ENCODE measurements around the gene CNKSR1.
A peak's percentile ranks its signal among the peaks of the same experiment; 100 is the strongest.

The CNKSR1 gene

DNA sequence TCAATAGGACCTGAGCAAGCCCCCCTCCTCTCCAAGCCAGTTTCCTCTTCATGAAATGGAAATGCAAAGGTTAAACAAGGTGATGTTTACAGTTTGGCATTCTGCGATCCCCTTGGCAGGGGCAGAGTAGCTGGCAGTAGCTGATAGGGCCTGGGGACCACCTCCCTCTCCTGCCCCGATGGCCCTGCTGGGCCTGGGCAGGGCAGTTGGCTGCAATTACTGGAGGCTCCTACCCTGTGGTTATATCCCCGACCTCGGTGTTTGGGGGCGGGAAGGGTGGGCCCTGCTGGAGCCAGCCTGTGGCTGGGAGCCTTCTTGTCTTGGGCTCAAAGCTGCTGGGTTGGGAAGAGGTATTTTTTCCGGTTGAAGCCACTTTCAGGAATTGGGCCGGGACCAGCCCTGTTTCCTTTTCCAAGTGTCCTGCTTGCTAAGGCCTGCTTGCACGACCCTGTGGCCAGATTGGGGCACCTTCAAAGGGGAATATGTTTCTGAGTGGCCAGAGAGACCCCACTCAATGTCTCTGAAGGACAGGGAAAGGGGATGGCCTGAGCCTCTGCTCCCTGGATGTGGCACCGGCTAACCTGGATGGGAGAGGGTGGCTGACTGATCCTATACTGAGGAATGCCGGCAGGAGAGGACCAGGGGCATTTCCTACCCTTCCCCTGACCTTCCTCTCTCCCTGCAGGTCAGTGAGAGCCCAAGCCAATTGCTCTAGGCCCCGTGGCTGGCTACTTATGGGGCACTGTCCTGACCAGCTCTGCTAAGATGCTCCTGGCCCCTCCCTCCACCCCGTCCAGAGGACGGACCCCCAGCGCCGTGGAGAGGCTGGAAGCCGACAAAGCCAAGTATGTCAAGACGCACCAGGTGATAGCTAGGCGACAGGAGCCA, 16.5 kb upstream of the CNKSR1 start:
- no peak for DNase-seq

DNA sequence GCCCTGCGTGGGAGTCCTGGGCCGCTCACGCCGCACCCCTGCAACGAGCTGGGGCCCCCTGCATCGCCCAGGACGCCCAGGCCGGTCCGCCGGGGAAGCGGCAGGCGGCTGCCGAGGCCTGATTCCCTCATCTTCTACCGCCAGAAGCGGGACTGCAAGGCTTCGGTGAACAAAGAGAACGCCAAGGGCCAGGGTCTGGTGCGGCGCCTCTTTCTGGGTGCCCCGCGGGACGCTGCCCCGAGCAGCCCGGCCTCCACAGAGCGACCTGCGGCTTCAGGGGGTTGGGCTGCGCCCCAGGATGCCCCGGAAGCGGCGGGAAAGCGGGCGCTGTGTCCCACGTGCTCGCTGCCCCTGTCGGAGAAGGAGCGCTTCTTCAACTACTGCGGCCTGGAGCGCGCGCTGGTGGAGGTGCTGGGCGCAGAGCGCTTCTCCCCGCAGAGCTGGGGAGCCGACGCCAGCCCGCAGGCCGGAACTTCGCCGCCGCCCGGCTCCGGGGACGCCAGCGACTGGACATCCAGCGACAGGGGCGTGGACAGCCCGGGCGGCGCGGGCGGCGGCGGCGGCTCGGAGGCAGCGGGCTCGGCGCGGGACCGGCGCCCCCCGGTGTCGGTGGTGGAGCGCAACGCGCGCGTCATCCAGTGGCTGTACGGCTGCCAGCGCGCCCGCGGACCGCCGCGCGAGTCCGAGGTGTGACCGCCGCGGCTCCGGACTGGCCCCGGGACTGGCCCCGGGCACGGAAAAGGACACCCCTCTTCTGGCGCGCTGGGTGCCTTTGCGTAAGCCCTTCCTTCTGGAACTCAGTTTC, 15.7 kb upstream of the CNKSR1 start:
- peak; percentile 31 for DNase-seq

DNA sequence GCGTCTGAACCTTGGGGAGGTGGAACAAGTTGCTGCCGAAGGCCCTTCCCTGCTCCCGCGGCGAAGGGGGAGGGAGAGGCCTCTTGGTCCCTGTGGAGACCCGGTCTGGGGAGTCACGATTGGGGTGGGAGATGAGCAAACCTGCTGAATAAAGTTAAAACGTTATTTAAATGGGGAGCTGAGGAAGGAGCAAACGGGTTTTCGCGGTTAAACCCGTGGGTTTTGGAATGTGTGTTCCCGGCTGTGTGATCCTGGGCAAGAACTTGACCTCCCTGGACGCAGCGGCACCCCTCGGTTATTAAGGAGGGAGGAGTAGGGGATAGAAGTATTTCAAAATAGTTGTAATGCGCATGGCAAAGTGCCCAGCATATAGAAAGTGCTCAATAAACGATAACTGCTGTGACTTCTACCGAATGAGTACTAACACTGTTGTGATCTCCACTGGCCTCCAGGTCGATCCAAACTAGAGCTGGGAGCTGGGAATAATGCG, 15.0 kb upstream of the CNKSR1 start:
- DNase-seq = no peak

DNA sequence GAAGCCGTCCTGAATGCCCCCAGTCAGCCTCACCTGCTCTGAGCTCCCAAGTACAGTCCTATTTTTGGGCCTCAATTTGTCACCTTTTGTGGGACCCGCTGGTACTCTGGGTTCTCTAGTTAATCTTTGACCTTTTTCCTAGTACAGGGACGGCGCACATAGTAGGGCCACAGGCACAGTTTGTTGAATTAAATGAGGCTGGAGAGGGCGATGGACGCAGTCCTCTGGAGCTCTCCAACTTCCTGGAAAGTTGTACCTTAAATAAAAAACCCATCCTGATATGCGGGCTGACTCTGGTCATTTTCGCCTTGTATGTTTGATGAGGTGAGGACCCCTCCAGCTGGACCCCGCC, 13.6 kb upstream of the CNKSR1 start:
- DNase-seq = no peak

DNA sequence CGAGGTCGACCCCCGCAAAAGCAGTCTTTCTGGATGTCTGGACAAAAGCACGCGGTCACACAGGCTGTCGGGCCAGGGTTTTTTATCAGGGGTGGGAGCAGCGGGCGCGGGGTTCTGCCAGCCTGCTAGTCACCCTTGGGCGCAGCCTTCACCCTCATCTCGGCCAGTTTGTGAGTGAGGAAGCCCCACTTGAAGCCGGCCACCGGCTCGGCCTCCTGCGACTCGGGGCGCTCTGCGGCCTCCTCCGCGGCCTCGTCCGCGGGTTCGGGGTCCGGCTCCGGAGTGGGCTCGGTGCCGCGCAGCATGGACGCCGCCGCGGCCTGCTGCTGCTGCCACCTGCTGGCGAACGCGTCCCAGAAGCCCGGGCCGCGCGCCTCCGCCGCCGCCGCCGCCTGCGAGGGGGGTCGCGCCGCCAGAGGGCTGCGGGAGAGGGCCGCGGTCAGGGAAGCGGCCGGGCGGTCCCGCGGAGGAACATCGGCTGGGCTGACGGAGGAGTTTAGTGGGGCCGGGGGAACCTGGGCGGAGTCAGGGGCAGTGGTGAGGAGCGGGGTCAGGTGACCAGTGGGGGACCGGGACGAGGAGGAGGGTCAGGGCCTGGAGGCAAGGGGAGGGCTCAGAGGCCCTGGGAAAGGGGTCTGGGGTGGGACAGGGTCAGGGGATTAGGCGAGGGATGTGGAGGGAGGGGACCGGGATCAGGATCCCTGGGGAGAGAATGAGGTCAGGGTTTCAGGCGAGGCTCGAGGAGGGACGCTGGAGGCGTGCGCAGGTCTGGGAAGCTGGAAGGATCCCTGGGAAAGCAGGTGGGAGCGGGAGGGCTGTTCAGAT, 13.0 kb upstream of the CNKSR1 start:
- DNase-seq = peak; percentile 60

DNA sequence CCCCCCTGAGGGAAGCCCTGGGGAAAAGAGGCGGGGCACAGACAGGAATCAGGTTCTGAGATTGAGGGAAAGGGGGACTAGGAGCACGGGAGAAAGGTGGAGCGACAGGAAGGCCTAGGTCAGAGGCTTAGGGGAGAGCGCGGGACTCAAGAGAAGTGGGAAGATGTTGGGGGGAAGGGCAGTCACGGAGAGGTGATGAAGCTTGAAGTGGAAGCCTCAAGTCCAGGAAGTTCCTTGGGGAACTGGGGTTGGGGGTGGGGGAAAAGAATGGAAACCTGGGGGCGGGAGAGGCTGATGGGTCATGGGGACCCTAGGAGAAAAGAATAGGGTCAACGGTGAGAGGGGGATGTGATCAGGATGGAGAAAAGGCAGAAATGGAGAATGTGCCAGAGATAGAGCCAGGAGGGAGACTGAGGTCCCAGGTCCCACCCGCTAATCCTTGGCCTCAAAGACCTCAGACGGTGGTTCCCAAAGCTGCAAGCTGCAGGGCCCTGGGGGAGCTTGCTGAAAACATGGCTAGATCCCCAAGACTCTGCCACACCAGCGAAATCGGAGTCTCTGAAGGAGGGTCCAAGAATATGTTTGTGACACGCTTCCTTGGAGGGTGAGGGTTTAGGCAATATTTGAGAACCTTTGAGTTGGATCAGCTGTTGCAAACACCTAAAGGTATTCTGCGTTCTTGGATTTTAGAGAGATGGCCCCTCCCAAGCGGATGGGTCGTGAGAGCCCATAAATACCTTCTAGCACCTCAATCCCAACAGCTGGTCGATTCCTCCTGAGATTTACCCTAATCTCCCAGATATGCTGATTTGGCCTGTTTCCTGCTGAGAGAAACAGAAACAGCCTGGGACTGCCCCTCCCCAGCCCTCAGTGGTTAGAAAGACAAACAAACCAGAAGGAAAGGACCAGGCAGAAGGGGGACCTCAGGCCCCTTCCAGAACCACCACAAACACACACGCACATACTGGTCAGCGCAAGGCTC, 12.1 kb upstream of the CNKSR1 start:
- DNase-seq = no peak

GRCh38 chr1:26166719-26167281, 10.5 kb upstream of the CNKSR1 start:
- peak; percentile 11 for DNase-seq

DNA sequence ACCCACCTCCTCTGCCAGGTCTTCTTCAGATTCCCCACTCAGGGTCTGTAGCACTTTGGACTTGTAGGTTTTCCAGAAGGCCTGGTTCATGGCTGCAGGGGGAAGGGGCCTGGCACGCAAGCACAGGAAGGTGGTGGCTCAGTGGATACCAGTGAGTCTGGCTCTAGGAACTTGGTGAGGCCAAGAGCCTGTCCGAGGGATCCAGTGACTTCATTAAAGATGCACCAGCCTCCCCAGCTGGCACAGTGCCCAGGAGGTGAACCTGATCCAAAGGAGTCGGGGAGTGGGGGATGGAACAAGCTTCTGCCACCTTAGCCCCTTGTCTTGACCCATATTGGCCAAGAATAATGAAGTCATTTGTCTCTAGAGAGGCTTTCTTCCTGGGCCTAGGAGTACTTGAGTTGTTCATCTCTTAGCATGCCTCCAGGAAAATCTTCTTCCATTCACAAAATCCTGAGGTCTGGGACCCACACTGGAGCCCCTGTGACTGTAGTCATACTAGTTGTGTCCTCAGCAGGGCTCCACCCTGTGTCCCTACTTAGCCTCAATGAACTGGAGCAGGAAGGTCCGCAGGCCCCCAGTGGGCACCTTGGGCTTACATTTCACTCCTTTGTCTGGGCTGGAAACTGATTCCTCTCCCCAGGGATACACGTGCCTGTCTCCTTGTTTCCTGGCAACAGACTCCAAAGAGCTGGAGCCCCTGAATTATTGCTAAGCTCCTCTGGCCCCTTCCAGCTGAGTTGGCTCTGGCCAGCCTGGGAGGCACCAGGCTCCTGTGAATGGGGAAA, 8.7 kb upstream of the CNKSR1 start, which contains the start of gene C1orf232:
Gene C1orf232 (minus strand): TSS at position 554 of the 788 bp plus-strand sequence. CDS start 464 bp downstream, at position 90.
- no peak for DNase-seq

DNA sequence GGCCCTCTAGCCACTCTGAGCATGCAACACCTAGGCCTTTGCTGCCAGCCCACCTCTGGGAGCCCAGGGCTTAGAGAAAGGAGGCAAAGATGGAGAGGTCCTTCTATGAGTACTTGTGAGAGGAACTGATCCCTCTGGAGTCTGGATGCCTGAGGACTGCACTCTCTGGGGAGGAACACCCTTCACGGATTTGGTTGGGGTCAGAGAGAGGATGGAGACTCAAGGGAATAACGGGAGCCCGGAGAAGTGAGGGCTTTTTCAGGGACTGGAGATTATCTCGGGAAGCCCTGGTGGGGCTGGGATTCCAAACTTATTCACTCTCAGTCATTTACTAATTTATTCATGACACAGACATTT, 8.1 kb upstream of the CNKSR1 start:
- DNase-seq = no peak

- peak; percentile 92 for DNase-seq
These were observed 7.4 kb upstream of the CNKSR1 start, which contains the start of gene ZNF593 for GRCh38 chr1:26169669-26170471. TSS of gene ZNF593 (plus strand) at chr1:26169908. CDS start at chr1:26169984, 76 bp downstream.

DNA sequence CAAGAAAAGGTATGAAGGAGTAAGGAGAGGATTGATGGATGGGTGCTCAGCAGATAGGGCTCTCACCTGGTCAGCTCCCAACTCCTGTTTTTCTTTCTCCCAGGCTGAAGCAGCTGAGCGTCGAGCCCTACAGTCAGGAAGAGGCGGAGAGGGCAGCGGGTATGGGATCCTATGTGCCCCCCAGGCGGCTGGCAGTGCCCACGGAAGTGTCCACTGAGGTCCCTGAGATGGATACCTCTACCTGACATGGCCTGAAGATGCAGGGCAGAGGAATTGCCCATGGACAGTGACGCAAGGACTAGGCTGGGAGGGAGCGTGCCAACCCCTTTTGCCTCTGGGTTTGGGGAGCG, 6.8 kb upstream of the CNKSR1 start:
- no peak for DNase-seq

DNA sequence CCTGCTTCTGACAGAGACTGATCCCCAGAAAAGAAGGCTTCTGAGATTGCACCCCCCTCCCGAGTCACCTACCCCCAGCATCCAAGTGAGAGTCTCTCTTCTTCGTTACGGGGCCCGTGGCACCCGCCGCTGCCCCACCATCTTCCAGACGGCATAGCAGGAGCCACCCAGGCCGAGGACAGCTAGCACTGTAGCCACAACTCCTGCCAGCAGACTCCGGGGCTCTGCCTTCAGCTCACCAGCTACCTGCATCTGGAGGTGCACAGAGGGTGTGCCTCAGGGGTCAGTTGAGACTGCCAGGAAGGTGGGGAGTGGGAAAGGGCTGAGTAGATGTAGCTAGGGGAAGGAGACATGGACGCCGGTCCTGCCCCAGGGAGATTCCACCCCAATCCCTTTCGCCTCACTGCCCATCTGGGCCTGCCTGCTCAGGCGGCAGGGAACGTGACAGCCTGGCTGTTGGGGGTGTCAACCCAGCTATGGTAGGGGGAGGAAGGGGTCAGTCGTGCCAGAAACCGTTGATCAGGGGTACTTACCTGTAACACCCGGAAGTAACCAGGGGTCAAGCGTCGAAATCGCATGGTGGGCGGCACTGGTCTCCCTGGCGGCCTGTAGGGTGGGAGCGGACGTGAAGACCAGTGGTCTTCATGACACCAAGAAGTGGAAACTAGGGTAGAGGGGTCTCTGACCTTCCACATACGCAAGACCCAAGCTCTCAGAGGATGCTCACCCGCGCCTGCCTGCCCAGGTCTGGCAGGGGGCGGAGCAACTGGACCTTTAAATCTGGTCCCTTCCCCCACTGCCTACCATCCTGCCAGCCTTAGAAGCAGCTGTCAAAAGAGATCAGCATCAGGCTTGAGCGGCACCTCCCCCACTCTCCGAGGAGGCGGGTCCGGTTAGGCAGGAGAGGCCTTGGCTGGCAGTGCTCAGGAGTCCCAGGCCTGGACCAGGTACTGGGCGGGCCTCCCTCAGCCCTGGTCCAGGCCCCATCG, 5.9 kb upstream of the CNKSR1 start, which contains the start of gene ZNF593OS:
Gene ZNF593OS (minus strand): TSS at position 749 of the 989 bp plus-strand sequence. CDS start 171 bp downstream, at position 578.
- DNase-seq = no peak

GRCh38 chr1:26175346-26175745, 1.9 kb upstream of the CNKSR1 start:
- DNase-seq = no peak

- no peak for DNase-seq
These were observed 2.8 kb downstream of the CNKSR1 start for GRCh38 chr1:26180010-26180506.

- no peak for DNase-seq
These were observed 4.5 kb downstream of the CNKSR1 start for GRCh38 chr1:26181586-26182382.

DNA sequence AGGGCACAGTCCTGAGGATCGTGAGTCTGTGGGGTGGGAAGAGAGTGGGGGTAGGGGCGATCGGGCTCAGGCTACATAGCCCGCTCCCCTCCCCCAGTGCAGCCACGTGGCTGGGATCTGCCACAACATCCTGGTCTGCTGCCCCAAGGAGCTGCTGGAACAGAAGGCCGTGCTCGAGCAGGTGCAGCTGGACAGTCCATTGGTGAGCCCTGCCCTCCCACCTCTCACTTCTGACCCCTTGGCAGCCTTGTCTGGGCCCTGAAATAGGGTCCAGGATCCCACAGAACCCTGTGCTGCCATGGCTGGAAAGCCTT, 5.0 kb downstream of the CNKSR1 start:
- no peak for DNase-seq

GRCh38 chr1:26184086-26184485, 6.8 kb downstream of the CNKSR1 start:
- no peak for DNase-seq
